Tongue (tissue), 2 donors: Measurements from ENCODE around the gene PFKFB2. TPM values are rescaled to one million over a fixed set of nuclear protein-coding genes. Genes with fewer than 3 reads are reported as not detected.
"Not testable (repeated sequence)": the region's sequence is repeated elsewhere in the genome, so short reads cannot be mapped to it uniquely, and the experiment has no call there.

Experiments
- DNase-seq: peaks from one replicate; pipeline ENCODE4 v3.0.0-alpha.2; 2015
- total RNA-seq: library from RNA; depleted of rRNA; stranded (reverse); fragments of >200 nt; gene quantifications from one replicate; pipeline ENCODE4 v1.2.3, GENCODE V29; 2014

PFKFB2 gene
- total RNA-seq, 1 donor from 2014 or later, result 9.5 TPM

GRCh38 chr1:207039380-207040180, 13.5 kb upstream of the PFKFB2 start:
- DNase-seq, result no peak

- no peak for DNase-seq
Measured at GRCh38 chr1:207040181-207040533, 12.9 kb upstream of the PFKFB2 start.

- DNase-seq, result not testable (repeated sequence)
Measured at GRCh38 chr1:207041397-207041796, 11.7 kb upstream of the PFKFB2 start.

- no peak for DNase-seq
Measured at GRCh38 chr1:207045453-207045852, 7.6 kb upstream of the PFKFB2 start.

- no peak for DNase-seq
Measured at GRCh38 chr1:207047505-207047904, 5.6 kb upstream of the PFKFB2 start.

- DNase-seq, result no peak
Measured at GRCh38 chr1:207048041-207048440, 5.0 kb upstream of the PFKFB2 start.

- no peak for DNase-seq
Measured at GRCh38 chr1:207049054-207049453, 4.0 kb upstream of the PFKFB2 start.

- DNase-seq, result no peak
Measured at GRCh38 chr1:207049514-207049913, 3.6 kb upstream of the PFKFB2 start.

GRCh38 chr1:207049974-207050391, 3.1 kb upstream of the PFKFB2 start:
- DNase-seq, result peak; percentile 76

- DNase-seq, result peak; percentile 97
Measured at GRCh38 chr1:207050480-207051190, 2.4 kb upstream of the PFKFB2 start.

- DNase-seq, result no peak
Measured at GRCh38 chr1:207051191-207051943, 1.7 kb upstream of the PFKFB2 start, which contains the start of gene YOD1. TSS of gene YOD1 (minus strand) at chr1:207051208. CDS start at chr1:207051030, 178 bp downstream.

- DNase-seq, result no peak
Measured at GRCh38 chr1:207054491-207054890, 1.4 kb downstream of the PFKFB2 start.

GRCh38 chr1:207055386-207056001, 2.4 kb downstream of the PFKFB2 start:
- peak; percentile 31 for DNase-seq

- DNase-seq, result no peak
Measured at GRCh38 chr1:207056673-207057072, 3.6 kb downstream of the PFKFB2 start.

- DNase-seq, result no peak
Measured at GRCh38 chr1:207058252-207058651, 5.2 kb downstream of the PFKFB2 start.

GRCh38 chr1:207058878-207059867, 6.1 kb downstream of the PFKFB2 start:
- peak; percentile 26 for DNase-seq

GRCh38 chr1:207059881-207060280, 6.8 kb downstream of the PFKFB2 start:
- no peak for DNase-seq

GRCh38 chr1:207060596-207060995, 7.5 kb downstream of the PFKFB2 start:
- DNase-seq, result no peak

GRCh38 chr1:207062058-207062457, 9.0 kb downstream of the PFKFB2 start:
- DNase-seq, result no peak

- DNase-seq, result no peak
Measured at GRCh38 chr1:207063014-207063413, 9.9 kb downstream of the PFKFB2 start.

- DNase-seq, result no peak
Measured at GRCh38 chr1:207064561-207064960, 11.5 kb downstream of the PFKFB2 start.
